SU-DHL-6 (cell line): ENCODE measurements around the gene DPH2.

Source experiments
- H2AFZ ChIP-seq: fragments of 200-600 bp; sonication (generic); 2 replicates; pipeline ENCODE4 v1.6.1; 2014; ENCODE audit warnings: low read depth, mild to moderate bottlenecking, moderate library complexity, mixed read lengths, antibody characterized with exemption, low read length; ENCODE audit not compliant: severe bottlenecking
- H3F3A ChIP-seq: fragments of 200-600 bp; shearing (Covaris generic); 2 replicates; pipeline ENCODE4 v1.6.0; 2016; ENCODE audit warnings: antibody characterized with exemption, mild to moderate bottlenecking; ENCODE audit not compliant: insufficient read depth
- H3K27ac ChIP-seq: fragments of 200-600 bp; sonication (generic); 2 replicates; pipeline ENCODE4 v1.5.1; 2016; ENCODE audit warnings: low read depth, mild to moderate bottlenecking, low read length, moderate library complexity, mixed read lengths
- H3K27me3 ChIP-seq: fragments of 200-600 bp; sonication (generic), shearing (Covaris generic); 2 replicates; pipeline ENCODE4 v1.6.0; 2014; ENCODE audit warnings: mild to moderate bottlenecking, low read length
- H3K36me3 ChIP-seq: fragments of 200-600 bp; sonication (generic); 2 replicates; pipeline ENCODE4 v1.6.1; 2014; ENCODE audit warnings: mild to moderate bottlenecking, low read length, mixed read lengths
- H3K4me2 ChIP-seq: fragments of 300-600, 200-600 bp; shearing (Covaris generic), sonication (generic); 2 replicates; pipeline ENCODE4 v1.6.0; 2014; ENCODE audit warnings: low read length, low read depth, mild to moderate bottlenecking; ENCODE audit not compliant: poor library complexity, severe bottlenecking
- H3K4me3 ChIP-seq: fragments of 200-600 bp; sonication (generic); 2 replicates; pipeline ENCODE4 v1.5.1; 2014; ENCODE audit warnings: antibody characterized with exemption, low read length, mild to moderate bottlenecking, mixed read lengths; ENCODE audit not compliant: insufficient read depth, poor library complexity, severe bottlenecking
- H3K79me2 ChIP-seq: fragments of 200-600 bp; sonication (generic); 2 replicates; pipeline ENCODE4 v1.6.1; 2014; ENCODE audit warnings: mild to moderate bottlenecking, low read length, moderate library complexity; ENCODE audit not compliant: insufficient read depth
- H3K9ac ChIP-seq: fragments of 200-600 bp; sonication (generic); 2 replicates; pipeline ENCODE4 v1.7.0; 2014; ENCODE audit warnings: mild to moderate bottlenecking, low read length
- H3K9me2 ChIP-seq: fragments of 200-600 bp; sonication (generic); replicated peaks from 2 replicates; pipeline ENCODE4 v1.6.1; 2014; ENCODE audit warnings: low read length; ENCODE audit not compliant: insufficient read depth
- H3K9me3 ChIP-seq: fragments of 200-600 bp; sonication (generic); 2 replicates; pipeline ENCODE4 v1.6.1; 2014; ENCODE audit warnings: low read length, mixed read lengths; ENCODE audit not compliant: insufficient read depth
- H4K20me1 ChIP-seq: fragments of 200-600 bp; sonication (generic); 2 replicates; pipeline ENCODE4 v1.6.1; 2014; ENCODE audit warnings: low read depth, mild to moderate bottlenecking, antibody characterized with exemption, low read length, moderate library complexity, mixed read lengths
- EZH2phosphoT487 ChIP-seq: fragments of 200-600 bp; sonication (generic), shearing (Covaris generic); conservative IDR thresholded peaks from 2 replicates; pipeline ENCODE4 v1.6.1; 2018; ENCODE audit warnings: mild to moderate bottlenecking, antibody characterized with exemption, low read length, moderate library complexity, mixed read lengths
- TF ChIP-seq, protein P1 (sequence below): fragments of 200-600 bp; sonication (generic); IDR thresholded peaks from one replicate; pipeline ENCODE4 v1.5.1; 2017; ENCODE audit warnings: antibody characterized with exemption, mild to moderate bottlenecking, low read length, moderate library complexity; ENCODE audit not compliant: insufficient read depth, poor library complexity, severe bottlenecking

DPH2 gene

DNA sequence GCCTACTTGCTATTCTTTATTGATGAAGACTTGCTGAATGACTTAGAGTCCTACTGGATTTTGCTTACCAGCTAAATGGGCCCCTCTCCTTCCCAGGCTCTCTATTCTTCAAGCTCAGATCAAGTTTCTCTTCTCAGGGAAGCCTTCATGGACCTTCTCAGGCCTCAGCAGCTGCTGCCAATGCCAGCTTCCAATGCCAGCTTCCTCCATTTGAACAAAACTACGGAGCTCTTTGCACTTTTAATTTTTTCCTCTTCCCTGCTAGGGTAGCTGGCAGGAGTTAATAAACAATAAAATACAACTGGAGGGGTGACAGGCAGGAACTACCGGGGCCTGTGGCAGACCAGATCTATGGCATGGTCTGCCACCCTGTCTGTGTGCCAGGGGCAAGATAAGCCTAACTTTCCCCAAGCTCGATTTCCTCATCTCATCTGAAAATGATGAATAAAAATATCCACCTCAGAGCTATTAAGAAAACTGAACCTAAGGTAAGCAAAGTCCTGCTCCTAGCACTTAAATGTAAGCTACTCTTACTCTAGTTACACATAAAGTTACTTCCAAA, 24.1 kb upstream of the DPH2 start:
- H3K36me3 ChIP-seq = no peaks in the 10 kb centered on the region
- H2AFZ ChIP-seq = peak overlapping the region; percentile 92
- H3K27me3 ChIP-seq = no peaks in the 10 kb centered on the region
- H3K9ac ChIP-seq = peak overlapping the region; percentile 88
- H3K4me3 ChIP-seq = peak overlapping the region; percentile 93
- no peaks in the 10 kb centered on the region for H3F3A ChIP-seq
- H4K20me1 ChIP-seq = no peaks in the 10 kb centered on the region
- peak overlapping the region; percentile 54 for H3K27ac ChIP-seq
- TF ChIP-seq, protein P1, sequence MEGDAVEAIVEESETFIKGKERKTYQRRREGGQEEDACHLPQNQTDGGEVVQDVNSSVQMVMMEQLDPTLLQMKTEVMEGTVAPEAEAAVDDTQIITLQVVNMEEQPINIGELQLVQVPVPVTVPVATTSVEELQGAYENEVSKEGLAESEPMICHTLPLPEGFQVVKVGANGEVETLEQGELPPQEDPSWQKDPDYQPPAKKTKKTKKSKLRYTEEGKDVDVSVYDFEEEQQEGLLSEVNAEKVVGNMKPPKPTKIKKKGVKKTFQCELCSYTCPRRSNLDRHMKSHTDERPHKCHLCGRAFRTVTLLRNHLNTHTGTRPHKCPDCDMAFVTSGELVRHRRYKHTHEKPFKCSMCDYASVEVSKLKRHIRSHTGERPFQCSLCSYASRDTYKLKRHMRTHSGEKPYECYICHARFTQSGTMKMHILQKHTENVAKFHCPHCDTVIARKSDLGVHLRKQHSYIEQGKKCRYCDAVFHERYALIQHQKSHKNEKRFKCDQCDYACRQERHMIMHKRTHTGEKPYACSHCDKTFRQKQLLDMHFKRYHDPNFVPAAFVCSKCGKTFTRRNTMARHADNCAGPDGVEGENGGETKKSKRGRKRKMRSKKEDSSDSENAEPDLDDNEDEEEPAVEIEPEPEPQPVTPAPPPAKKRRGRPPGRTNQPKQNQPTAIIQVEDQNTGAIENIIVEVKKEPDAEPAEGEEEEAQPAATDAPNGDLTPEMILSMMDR = no peak
- no peak for TF ChIP-seq EZH2phosphoT487
- peaks cover 30% of the 10 kb centered on the region; the same call in 1 of the 2 replicates for H3K79me2 ChIP-seq
- H3K9me2 ChIP-seq = no peaks in the 10 kb centered on the region
- H3K9me3 ChIP-seq = no peaks in the 10 kb centered on the region
- peak overlapping the region; percentile 67 for H3K4me2 ChIP-seq

DNA sequence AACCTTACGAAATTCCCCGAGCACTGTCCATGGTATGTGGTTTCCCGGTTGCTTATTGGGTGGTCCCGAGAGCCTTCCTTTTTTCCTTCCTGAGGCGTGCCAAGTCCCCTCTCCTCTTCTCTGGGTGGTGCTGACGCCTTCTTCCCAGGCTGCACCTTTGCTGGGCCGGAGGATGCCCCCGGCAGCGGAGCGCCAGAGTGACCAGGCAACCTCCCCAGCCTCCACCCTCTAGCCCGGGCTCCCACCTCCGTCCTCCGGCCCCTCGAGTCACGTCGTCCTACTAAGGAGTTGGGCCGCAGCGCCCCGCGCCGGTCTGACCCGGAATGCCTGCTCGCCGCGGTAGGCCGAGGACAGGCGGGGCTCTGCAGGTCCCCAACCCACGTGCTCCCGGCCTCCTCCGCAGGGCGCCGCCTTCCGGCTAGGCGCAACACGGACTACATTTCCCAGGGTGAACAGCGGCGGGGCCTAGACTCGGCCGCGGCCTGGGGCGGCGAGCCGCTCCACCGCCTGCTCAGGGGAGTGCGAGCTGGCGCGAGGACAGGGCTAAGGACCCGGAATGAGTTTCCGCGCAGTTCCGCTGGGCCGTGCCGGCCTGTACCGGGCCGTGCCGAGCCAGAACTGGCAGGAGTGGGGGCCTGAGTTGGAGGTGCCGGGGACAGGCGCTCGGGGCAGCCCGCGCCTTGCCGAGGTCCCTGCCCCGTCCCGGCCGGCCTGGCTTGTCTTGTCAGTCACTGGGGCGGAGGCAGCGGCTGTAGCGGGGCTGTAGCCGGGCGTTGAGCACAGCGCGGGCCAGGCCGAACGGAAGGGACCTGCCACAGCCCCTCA, 23.4 kb upstream of the DPH2 start, which contains the start of gene IPO13:
Gene IPO13, plus strand, starts transcription at position 715 of the 825 bp plus-strand sequence. CDS start 651 bp downstream, outside the sequence.
- Histone ChIP-seq H3K79me2 (peaks cover 30% of the 10 kb centered on the region; the same call in 1 of the 2 replicates), H3K4me3 (peak within 1 kb of the TSS; percentile 93), H3K36me3 (no peaks in the 10 kb centered on the region), H3F3A (no peaks in the 10 kb centered on the region), H4K20me1 (no peaks in the 10 kb centered on the region), H3K9ac (peak within 1 kb of the TSS; percentile 88), H3K4me2 (peak within 1 kb of the TSS; percentile 67), H2AFZ (peak within 1 kb of the TSS; percentile 92), H3K9me3 (no peaks in the 10 kb centered on the region), H3K9me2 (no peaks in the 10 kb centered on the region), H3K27me3 (no peaks in the 10 kb centered on the region), H3K27ac (peak within 1 kb of the TSS; percentile 80)
- TF ChIP-seq, protein P1 = peak; percentile 76
- TF ChIP-seq EZH2phosphoT487 = no peak

DNA sequence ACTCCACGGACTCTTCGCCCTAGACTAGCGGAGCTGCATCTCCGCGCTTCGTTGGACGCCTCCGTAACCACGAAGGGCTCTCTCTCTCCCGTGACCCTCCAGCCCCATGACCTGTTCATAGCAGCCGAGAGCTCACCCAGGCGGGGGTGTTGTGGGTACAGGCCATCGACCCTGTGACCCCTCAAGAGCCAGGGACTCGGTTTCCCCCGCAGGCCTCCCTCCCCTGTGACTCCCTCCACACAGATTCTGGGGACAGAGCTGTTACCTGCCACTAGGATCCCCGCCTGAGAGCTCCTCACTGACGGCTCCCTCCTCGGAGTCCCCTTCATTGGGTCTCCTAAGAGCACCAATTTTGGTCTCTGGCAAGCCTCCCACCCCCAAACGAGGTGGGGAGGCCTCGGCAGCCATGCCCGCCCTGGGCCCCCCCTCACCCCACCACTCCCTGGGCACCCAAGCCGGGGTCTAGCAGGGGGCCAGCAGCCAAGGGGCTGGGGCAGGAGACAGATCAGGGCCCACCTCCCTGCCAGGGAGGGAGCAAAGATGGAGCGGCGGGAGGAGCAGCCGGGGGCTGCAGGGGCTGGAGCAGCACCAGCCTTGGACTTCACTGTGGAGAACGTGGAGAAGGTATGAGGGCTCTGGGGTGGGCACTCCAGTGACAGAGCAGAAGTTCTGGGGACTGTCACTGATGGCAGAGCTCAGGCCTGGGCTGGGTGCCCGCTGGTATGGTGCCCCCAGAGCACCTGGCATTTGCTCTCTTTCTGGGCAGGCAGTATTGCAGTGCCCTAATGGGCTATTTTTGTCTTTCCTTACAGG, 22.5 kb upstream of the DPH2 start:
- TF ChIP-seq EZH2phosphoT487 = no peak
- TF ChIP-seq, protein P1 = no peak
- peak overlapping the region; percentile 71 for H2AFZ ChIP-seq
- H3K79me2 ChIP-seq = peaks cover 30% of the 10 kb centered on the region; the same call in 1 of the 2 replicates
- peak overlapping the region; percentile 93 for H3K4me3 ChIP-seq
- H3K27me3 ChIP-seq = no peaks in the 10 kb centered on the region
- H3K36me3 ChIP-seq = no peaks in the 10 kb centered on the region
- no peaks in the 10 kb centered on the region for H3K9me2 ChIP-seq
- peak overlapping the region; percentile 67 for H3K4me2 ChIP-seq
- H3K27ac ChIP-seq = peak overlapping the region; percentile 80
- peak overlapping the region; percentile 88 for H3K9ac ChIP-seq
- H4K20me1 ChIP-seq = no peaks in the 10 kb centered on the region
- H3K9me3 ChIP-seq = no peaks in the 10 kb centered on the region
- no peaks in the 10 kb centered on the region for H3F3A ChIP-seq
